H1 (cell line): ENCODE results near the gene RND3. TPM values are rescaled to one million over a fixed set of nuclear protein-coding genes. Genes with fewer than 3 reads are reported as not detected.

Experiments
- CTCF ChIA-PET: fragments of 300-600 bp; sonication (Branson Sonifier 250); formaldehyde crosslinking; loops from one replicate; lab custom pipeline; 2021; ENCODE audit not compliant: partially characterized antibody; lab: Charles Lee
- POLR2A ChIA-PET: fragments of 300-600 bp; sonication (Branson Sonifier 250); formaldehyde crosslinking; loops from one replicate; lab custom pipeline; 2021; ENCODE audit warnings: inconsistent platforms; ENCODE audit not compliant: partially characterized antibody; lab: Charles Lee
- DNase-seq, 2 experiments: peaks; one replicate each; pipeline versions ENCODE4 v3.0.0 to v3.0.0-alpha.2; 2010 to 2022; ENCODE audit warnings: low spot score in 2 of 2, low read depth in 1 of 2, mixed read lengths in 1 of 2
- FAIRE-seq: peaks from 2 replicates; lab custom pipeline; 2011; peaks lifted over from hg19 to GRCh38; lab: Jason Lieb, UNC
- H2AFZ ChIP-seq: 2 replicates; pipeline ENCODE4 v1.8.1; 2012; ENCODE audit warnings: low read length, inconsistent platforms
- H2AK5ac ChIP-seq: 2 replicates; pipeline ENCODE4 v1.6.1; 2013; ENCODE audit warnings: low read depth, low read length
- H2BK120ac ChIP-seq: replicated peaks from 2 replicates; pipeline ENCODE3; 2013; ENCODE audit warnings: low read depth, low read length, inconsistent platforms
- H2BK12ac ChIP-seq: 2 replicates; pipeline ENCODE4 v1.6.1; 2013; ENCODE audit warnings: low read depth, low read length
- H2BK15ac ChIP-seq: 2 replicates; pipeline ENCODE4 v1.6.1; 2013; ENCODE audit warnings: low read length
- H2BK20ac ChIP-seq: 2 replicates; pipeline ENCODE4 v1.6.1; 2013; ENCODE audit warnings: low read length
- H2BK5ac ChIP-seq: 2 replicates; pipeline ENCODE4 v1.6.1; 2013; ENCODE audit warnings: low read depth, low read length
- H3K14ac ChIP-seq: 2 replicates; pipeline ENCODE4 v1.6.1; 2013; ENCODE audit warnings: inconsistent platforms; ENCODE audit not compliant: insufficient read length
- H3K18ac ChIP-seq: 2 replicates; pipeline ENCODE4 v1.6.1; 2013; ENCODE audit warnings: low read length; ENCODE audit errors: extremely low read depth
- H3K23ac ChIP-seq: 2 replicates; pipeline ENCODE4 v1.6.1; 2013; ENCODE audit warnings: inconsistent platforms; ENCODE audit not compliant: insufficient read length
- H3K23me2 ChIP-seq: 2 replicates; pipeline ENCODE4 v1.6.1; 2013; ENCODE audit warnings: low read depth, low read length
- H3K27ac ChIP-seq: 2 replicates; pipeline ENCODE4 v1.6.1; 2011; ENCODE audit warnings: low read depth, low read length, inconsistent platforms
- H3K27me3 ChIP-seq, 4 experiments: replicated peaks in 1 of 4; 1 replicate in 1 of 4; 2 replicates in 3 of 4; pipeline versions ENCODE4 v1.6.1 to v1.8.1; 2011 to 2013; ENCODE audit warnings: low read length in 3 of 4, mild to moderate bottlenecking in 3 of 4, inconsistent platforms in 2 of 4, mixed read lengths in 2 of 4, moderate library complexity in 1 of 4; ENCODE audit not compliant: control insufficient read depth in 3 of 4, insufficient read depth in 3 of 4; ENCODE audit errors: extremely low read depth in 1 of 4
- H3K36me3 ChIP-seq, 4 experiments: 2 replicates each; pipeline versions ENCODE4 v1.6.1 to v1.8.1; 2011 to 2013; ENCODE audit warnings: mild to moderate bottlenecking in 4 of 4, low read length in 3 of 4, moderate library complexity in 2 of 4, control low read depth in 1 of 4, inconsistent platforms in 1 of 4; ENCODE audit not compliant: insufficient read depth in 4 of 4, control insufficient read depth in 2 of 4
- H3K4ac ChIP-seq: replicated peaks from 2 replicates; pipeline ENCODE3; 2013; ENCODE audit warnings: low read length, low read depth, mixed read lengths, inconsistent platforms; ENCODE audit not compliant: insufficient read length
- H3K4me1 ChIP-seq, 4 experiments: replicated peaks in 1 of 4; 1 replicate in 1 of 4; 2 replicates in 3 of 4; pipeline versions ENCODE4 v1.6.1 to v1.8.1; 2011 to 2013; ENCODE audit warnings: low read length in 3 of 4, inconsistent platforms in 2 of 4, mixed read lengths in 1 of 4; ENCODE audit not compliant: insufficient read depth in 4 of 4, control insufficient read depth in 3 of 4
- H3K4me2 ChIP-seq, 2 experiments: 2 replicates each; pipeline versions ENCODE4 v1.6.1 to v1.8.1; 2011 to 2013; ENCODE audit warnings: low read depth in 2 of 2, low read length in 2 of 2, control low read depth in 1 of 2, inconsistent platforms in 1 of 2, mild to moderate bottlenecking in 1 of 2; ENCODE audit not compliant: insufficient read depth in 1 of 2
- H3K4me3 ChIP-seq, 4 experiments: fragments of 200-600, 300-600 bp in 1 of 4; sonication (generic), shearing (Covaris generic), sonication (Bioruptor Twin) in 1 of 4; 2 replicates each; pipeline versions ENCODE4 v1.5.1 to v1.8.1; 2011 to 2016; ENCODE audit warnings: low read length in 4 of 4, low read depth in 3 of 4, control low read depth in 2 of 4, inconsistent platforms in 2 of 4, mild to moderate bottlenecking in 2 of 4, mixed read lengths in 1 of 4, moderate library complexity in 1 of 4; ENCODE audit not compliant: insufficient read depth in 2 of 4; ENCODE audit errors: extremely low read depth in 1 of 4
- H3K56ac ChIP-seq: replicated peaks from 2 replicates; pipeline ENCODE3; 2013; ENCODE audit warnings: low read depth, mild to moderate bottlenecking, mixed read lengths, low read length, inconsistent platforms; ENCODE audit not compliant: insufficient read length
- H3K79me1 ChIP-seq: 2 replicates; pipeline ENCODE4 v1.6.1; 2013; ENCODE audit warnings: low read depth, low read length, control low read depth
- H3K79me2 ChIP-seq, 2 experiments: 2 replicates each; pipeline versions ENCODE4 v1.6.1 to v1.8.1; 2012 to 2013; ENCODE audit warnings: low read length in 2 of 2, mild to moderate bottlenecking in 2 of 2, inconsistent platforms in 1 of 2; ENCODE audit not compliant: insufficient read depth in 2 of 2, control insufficient read depth in 1 of 2
- H3K9ac ChIP-seq, 4 experiments: replicated peaks in 1 of 4; 1 replicate in 1 of 4; 2 replicates in 3 of 4; pipeline versions ENCODE4 v1.6.1 to v1.8.1; 2011 to 2013; ENCODE audit warnings: low read depth in 3 of 4, low read length in 3 of 4, control low read depth in 2 of 4, mild to moderate bottlenecking in 2 of 4, moderate library complexity in 2 of 4, inconsistent platforms in 1 of 4; ENCODE audit errors: extremely low read depth in 1 of 4
- H3K9me3 ChIP-seq, 2 experiments: 2 replicates each; pipeline versions ENCODE4 v1.6.1 to v1.8.1; 2012 to 2013; ENCODE audit warnings: mild to moderate bottlenecking in 2 of 2, moderate library complexity in 2 of 2, control low read depth in 1 of 2, inconsistent platforms in 1 of 2, low read depth in 1 of 2, low read length in 1 of 2, mixed read lengths in 1 of 2; ENCODE audit not compliant: insufficient read depth in 2 of 2
- H4K20me1 ChIP-seq, 2 experiments: replicated peaks in 1 of 2; 2 replicates each; pipeline versions ENCODE3 to v1.8.1; 2011 to 2013; ENCODE audit warnings: inconsistent platforms in 2 of 2, low read length in 2 of 2, mild to moderate bottlenecking in 1 of 2; ENCODE audit not compliant: insufficient read depth in 2 of 2, control insufficient read depth in 1 of 2
- H4K5ac ChIP-seq: 2 replicates; pipeline ENCODE4 v1.6.1; 2013; ENCODE audit warnings: low read length, low read depth, mixed read lengths, inconsistent platforms; ENCODE audit not compliant: insufficient read length
- H4K8ac ChIP-seq: 2 replicates; pipeline ENCODE4 v1.8.0; 2013; ENCODE audit warnings: mild to moderate bottlenecking, moderate library complexity, low read length, inconsistent platforms; ENCODE audit not compliant: insufficient read depth; ENCODE audit errors: extremely low read depth
- H4K91ac ChIP-seq: replicated peaks from 2 replicates; pipeline ENCODE3; 2013; ENCODE audit warnings: low read length, mixed read lengths, inconsistent platforms; ENCODE audit not compliant: insufficient read length
- CREB1 ChIP-seq: IDR thresholded peaks from 2 replicates; pipeline ENCODE4 v1.6.1; 2012; ENCODE audit warnings: inconsistent platforms
- POU5F1 ChIP-seq: IDR thresholded peaks from 2 replicates; pipeline ENCODE4 v1.6.1; 2011; ENCODE audit warnings: low read depth, mild to moderate bottlenecking, low read length, moderate library complexity
- RAD21 ChIP-seq, 2 experiments: IDR thresholded peaks in 1 of 2; conservative IDR thresholded peaks in 1 of 2; 2 replicates each; pipeline ENCODE4 v1.6.1; 2011; ENCODE audit warnings: low read depth in 2 of 2, low read length in 2 of 2, improper control_type of control experiment in 1 of 2, inconsistent platforms in 1 of 2, mild to moderate bottlenecking in 1 of 2, moderate library complexity in 1 of 2
- TEAD4 ChIP-seq: IDR thresholded peaks from 2 replicates; pipeline ENCODE4 v1.6.1; 2012; ENCODE audit warnings: low read depth, low read length, inconsistent platforms, mixed read lengths
- polyA plus RNA-seq, 7 experiments: library from polyadenylated mRNA; depleted of rRNA in 3 of 7; stranded (reverse) in 5 of 7; unstranded in 2 of 7; fragments of >200 nt in 5 of 7; fragments of 200-250 nt in 2 of 7; gene quantifications; 1 replicate in 5 of 7; 2 replicates in 1 of 7; 4 replicates in 1 of 7; pipeline versions ENCODE4 v1.2.1 to v1.2.3, GENCODE V29; 2011 to 2013; ENCODE audit warnings: missing spikeins in 2 of 7, mixed read lengths in 2 of 7
- total RNA-seq: library from RNA; stranded (reverse); fragmentation: NEBNext Ultra II Directional; extraction: Animal tissue kit (Norgen Biotek cat#: 25700); gene quantifications from 2 replicates; pipeline ENCODE4 v1.2.1, GENCODE V29; 2021

The RND3 gene
- total and polyA plus RNA-seq, 2 of the 8 experiments (the other 6 are each of a cell fraction or from before 2014, with no cell fraction given), result 12.2 to 25.6 TPM

GRCh38 chr2:150482111-150482510 lies 5.4 kb downstream of the RND3 start:
- Histone ChIP-seq H2BK15ac (no peak overlapping the region), H3K27me3 (peaks cover 0 to 2% (median 0%) of the 10 kb centered on the region in 4 experiments; a peak in 1 of 7 replicates), H2BK20ac (no peak overlapping the region)
- TF ChIP-seq CREB1, result no peak
- no peak for TF ChIP-seq RAD21 (IDR thresholded peaks at IDR 0.05 in 1 of 2, conservative IDR thresholded peaks at IDR 0.05 in 1 of 2; ENCODE audit: low read depth in 2 of 2, low read length in 2 of 2)
- no peak for TF ChIP-seq TEAD4
- TF ChIP-seq POU5F1, result no peak
- TF ChIP-seq, all 59 proteins: peak for 0
- no peak overlapping the region for H3K23ac ChIP-seq
- H2BK120ac ChIP-seq, result no peak overlapping the region
- no peak overlapping the region for H4K8ac ChIP-seq
- H2AFZ ChIP-seq, result no peak overlapping the region
- H4K20me1 ChIP-seq, result peaks cover 35 to 37% of the 10 kb centered on the region in 2 experiments
- no peak overlapping the region for H3K4me3 ChIP-seq
- no peak for FAIRE-seq
- peaks cover 4 to 17% (median 16%) of the 10 kb centered on the region in 4 experiments; a peak in 6 of 7 replicates for H3K4me1 ChIP-seq
- H3K9ac ChIP-seq, result no peak overlapping the region
- no peak for DNase-seq
- H3K4ac ChIP-seq, result no peak overlapping the region
- ChIA-PET CTCF (interaction anchor here (0.9 to 1.2 kb wide), 3 partner anchors 11 to 570 kb away, joined by 3 to 5 read pairs (median 3); no protein-coding TSS in a partner anchor), POLR2A (interaction anchor here (2.1 kb wide), 1 partner anchor 11 kb away, joined by 9 read pairs; no protein-coding TSS in a partner anchor)
- no peak overlapping the region for H3K14ac ChIP-seq
- no peak overlapping the region for H3K4me2 ChIP-seq
- no peak overlapping the region for H3K27ac ChIP-seq
- no peak overlapping the region for H2BK5ac ChIP-seq
- peaks cover 11% of the 10 kb centered on the region; the same call in 1 of the 2 replicates for H3K23me2 ChIP-seq
- no peak overlapping the region for H4K5ac ChIP-seq
- H3K79me1 ChIP-seq, result no peaks in the 10 kb centered on the region
- no peak overlapping the region for H2BK12ac ChIP-seq
- no peak overlapping the region for H4K91ac ChIP-seq
- H2AK5ac ChIP-seq, result no peak overlapping the region
- no peak overlapping the region for H3K18ac ChIP-seq
- no peak overlapping the region for H3K56ac ChIP-seq
- H3K36me3 ChIP-seq, result no peaks in the 10 kb centered on the region; a peak in 3 of 8 replicates
- H3K9me3 ChIP-seq, result no peaks in the 10 kb centered on the region
- peaks cover 24 to 100% of the 10 kb centered on the region in 2 experiments for H3K79me2 ChIP-seq
